HG03439 (cell line): ENCODE measurements around the gene TRUB1.
"Not testable (repeated sequence)": the region's sequence is repeated elsewhere in the genome, so short reads cannot be mapped to it uniquely, and the experiment has no call there.

Experiments
- ATAC-seq: cut with Tn5 transposase; IDR thresholded peaks from one replicate; pipeline ENCODE4 v1.9.1; 2021; ENCODE audit warnings: mild to moderate bottlenecking, moderate library complexity; ENCODE audit not compliant: unreplicated experiment

The TRUB1 gene

DNA sequence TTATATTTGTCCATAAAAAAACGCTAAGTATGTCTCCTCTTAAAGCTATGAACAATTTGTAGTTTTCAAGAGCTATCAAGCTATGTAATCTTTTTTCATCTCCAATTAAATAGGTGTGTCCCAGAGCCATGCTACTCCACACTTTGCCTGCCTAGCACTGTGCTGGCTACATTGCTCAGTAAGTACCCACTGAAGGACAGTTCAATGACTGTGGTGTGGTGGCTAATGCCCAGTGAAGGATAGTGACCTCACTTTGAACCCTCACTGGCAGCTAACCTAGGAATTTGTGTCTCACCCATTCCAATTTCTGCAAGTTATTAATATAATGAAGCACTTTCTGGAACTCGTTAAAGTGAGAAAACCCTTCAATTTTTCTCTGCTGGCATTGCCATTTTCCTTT, 14.4 kb upstream of the TRUB1 start:
- no peak for ATAC-seq

DNA sequence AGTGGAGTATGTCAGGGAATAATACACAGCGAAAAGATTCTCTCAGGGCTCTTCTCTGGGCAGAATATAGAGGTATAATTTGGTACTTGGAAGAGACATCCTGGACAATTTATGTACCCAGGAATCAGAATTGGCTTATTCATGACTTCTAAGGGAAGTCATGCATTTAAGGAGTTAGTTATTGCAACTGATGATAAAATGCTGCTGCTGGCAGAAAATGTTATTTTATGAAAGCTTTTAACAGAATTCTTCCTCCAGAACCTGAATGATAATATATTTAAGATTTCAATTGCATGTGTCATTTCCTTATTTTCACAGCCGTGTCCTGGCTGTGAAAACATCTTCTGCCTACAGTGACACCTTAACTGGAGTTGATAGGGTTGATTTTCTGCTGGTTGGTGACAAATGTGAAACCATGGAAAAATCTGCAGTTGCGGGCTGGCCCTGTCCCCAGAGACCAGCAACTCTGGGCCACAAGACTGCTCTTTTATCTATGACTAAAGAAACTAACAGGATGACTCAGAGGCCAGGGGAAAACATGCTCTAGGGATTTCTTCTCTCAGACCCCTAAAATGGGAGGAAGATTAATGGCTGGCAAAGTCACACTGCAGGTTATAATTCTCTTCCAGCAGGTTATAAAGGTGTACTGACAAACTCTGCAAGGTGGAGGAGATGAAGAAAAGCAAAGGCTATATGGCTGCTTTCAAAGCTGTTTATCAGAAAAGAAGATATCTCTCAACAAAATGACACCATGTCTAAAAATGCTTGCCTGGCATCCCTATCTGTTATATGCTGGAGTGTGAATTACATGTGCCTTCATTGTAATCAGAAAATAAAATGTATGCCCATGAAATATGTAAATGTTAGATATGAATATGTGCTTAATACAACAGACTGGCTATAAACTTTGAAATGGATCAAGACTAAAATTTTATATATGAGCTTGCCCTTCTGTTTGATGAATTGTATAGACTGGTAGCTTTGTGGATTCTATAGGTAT, 12.1 kb upstream of the TRUB1 start:
- ATAC-seq: peak; percentile 71

DNA sequence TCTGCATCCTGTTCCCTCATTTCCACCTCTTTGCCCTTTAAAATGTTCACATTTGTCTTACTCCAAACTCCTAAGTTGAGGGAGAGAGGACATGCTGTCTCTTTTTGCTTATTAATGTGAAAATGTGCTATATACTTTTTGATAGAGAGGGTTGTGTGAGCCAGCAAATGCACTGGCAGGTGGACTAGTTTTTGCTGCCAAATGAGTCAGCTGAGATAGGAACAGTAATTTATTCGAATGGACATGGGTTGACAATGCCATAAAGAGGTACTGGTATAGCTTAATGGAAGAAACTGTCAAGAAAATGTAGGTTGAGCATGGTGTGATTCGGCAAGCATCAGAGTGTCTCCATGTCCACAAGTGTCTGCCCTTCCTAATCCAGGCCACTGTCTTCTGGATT, 9.2 kb upstream of the TRUB1 start:
- no peak for ATAC-seq

DNA sequence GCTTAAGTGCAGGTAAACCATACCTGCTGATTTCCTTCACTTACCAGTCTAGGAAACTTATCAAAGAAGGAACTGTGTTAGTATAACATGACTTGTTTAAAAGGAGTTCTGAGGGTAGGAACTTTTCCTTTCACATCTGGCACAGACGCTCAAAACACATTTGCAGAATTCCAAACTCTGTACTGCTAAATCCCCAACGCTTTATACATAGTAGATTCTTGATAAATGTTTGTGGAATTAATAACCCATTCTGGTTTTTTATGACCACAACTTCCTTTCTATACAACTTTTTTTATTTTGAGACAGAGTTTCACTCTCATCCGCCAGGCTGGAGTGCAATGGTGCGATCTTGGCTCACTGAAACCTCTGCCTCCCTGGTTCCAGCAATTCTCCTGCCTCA, 7.7 kb upstream of the TRUB1 start:
- no peak for ATAC-seq

DNA sequence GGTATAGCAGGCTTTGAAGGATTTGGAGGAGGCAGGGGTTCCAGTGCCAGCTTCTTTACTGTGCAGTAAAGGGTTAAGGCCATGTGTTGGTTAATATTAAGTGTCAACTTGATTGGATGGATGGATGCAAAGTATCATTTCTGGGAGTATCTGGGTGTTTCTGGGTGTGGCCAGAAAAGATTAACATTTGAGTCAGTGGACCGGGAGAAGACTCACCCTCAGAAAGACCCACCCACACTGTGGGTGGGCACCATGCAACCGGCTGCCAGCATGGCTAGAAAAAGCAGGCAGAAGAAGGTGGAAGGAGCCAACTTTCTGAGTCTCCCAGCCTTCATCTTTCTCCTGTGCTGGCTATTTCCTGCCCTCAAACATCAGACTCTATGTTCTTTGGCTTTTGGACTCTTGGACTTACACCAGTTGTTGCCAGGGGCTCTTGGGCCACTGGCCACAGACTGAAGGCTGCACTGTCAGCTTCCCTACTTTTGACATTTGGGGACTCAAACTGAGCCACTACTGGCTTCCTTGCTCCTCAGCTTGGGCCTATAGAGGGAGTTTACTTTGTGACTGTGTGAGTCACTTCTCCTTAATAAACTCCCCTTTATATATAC, 6.8 kb upstream of the TRUB1 start:
- ATAC-seq: no peak

DNA sequence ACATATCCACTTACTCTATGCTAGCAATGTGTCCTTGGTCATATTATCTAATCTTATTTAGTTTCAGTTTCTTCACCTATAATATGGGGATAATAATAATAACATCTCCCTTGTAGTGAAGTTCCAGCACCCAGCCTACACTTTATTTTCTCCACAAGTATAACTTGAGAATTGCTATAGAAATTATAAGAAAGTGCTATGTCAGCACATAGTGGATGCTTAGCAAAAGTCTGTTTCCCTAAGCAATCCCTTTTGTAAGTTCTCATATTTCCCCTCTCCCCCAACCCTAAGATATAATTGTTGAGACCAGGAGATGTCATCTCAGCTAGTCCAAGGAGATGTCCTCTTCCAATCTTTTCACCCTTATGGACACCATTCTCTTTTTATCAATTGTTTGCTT, 5.8 kb upstream of the TRUB1 start:
- no peak for ATAC-seq

DNA sequence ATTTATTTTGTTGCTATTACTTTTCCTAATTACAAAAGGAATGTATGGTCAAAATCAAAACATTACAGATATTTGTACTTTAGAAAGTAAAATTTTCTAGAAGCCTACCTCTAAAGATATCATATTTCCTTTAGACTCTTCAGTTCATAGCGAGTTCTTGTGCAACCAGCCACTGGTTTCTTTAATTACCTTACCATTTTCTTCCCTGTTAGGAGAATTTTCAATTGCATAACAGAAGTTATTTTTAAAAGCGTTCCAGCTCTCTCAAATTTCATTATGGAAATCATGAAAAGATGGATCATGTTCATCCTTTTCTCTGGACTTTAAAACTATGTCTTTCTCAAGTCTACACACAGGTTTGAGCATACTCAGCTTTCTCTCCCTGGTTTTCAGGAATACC, 5.0 kb upstream of the TRUB1 start:
- no peak for ATAC-seq

DNA sequence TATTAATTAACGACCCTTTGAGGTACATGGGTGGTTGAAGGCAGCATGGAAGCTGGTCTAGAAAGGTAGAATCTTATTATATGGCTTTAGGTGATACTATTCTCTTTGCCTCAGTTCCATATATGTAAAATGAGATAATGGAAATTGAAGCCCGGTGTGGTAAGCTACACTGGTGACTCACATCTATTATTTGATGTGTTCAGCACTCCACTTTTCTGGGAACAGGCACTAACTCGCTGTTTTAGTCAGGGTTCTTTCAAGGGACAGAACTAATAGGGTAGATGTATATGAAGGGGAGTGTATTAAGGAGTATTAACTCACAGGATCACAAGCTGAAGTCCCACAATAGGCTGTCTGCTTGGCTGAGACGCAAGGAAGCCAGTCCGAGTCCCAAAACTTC, 4.4 kb upstream of the TRUB1 start:
- no peak for ATAC-seq

DNA sequence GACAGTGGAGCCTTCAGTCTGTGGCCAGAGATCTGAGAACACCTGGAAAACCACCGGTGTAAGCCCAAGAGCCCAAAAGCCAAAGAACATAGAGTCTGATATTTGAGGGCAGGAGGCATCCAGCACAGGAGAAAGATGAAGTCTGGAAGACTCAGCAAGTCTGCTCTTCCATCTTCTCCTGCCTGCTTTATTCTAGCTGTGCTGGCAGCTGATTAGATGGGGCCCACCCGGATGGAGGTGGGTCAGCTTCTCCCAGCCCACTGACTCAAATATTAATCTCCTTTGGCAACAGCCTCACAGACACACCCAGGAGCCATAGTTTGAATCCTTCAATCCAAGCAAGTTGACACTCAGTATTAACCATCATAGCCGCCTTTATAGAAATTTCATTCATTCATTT, 4.0 kb upstream of the TRUB1 start:
- ATAC-seq: not testable (repeated sequence)

DNA sequence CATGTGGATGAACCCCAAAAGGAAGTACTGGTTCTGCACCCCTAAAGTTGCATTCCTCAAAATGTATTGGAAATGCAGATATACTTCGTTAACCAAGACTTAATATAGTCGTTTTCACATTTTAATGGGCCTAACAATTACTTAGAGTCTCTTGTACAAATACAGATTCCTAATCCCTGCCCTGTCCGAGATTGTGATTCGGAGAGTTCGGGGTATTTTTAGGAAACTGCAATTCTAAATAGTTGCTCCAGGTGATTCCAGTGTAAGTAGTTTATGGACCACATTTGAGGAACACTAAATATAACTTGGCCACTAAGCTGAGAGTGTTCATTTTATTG, 830 bp downstream of the TRUB1 start:
- no peak for ATAC-seq

DNA sequence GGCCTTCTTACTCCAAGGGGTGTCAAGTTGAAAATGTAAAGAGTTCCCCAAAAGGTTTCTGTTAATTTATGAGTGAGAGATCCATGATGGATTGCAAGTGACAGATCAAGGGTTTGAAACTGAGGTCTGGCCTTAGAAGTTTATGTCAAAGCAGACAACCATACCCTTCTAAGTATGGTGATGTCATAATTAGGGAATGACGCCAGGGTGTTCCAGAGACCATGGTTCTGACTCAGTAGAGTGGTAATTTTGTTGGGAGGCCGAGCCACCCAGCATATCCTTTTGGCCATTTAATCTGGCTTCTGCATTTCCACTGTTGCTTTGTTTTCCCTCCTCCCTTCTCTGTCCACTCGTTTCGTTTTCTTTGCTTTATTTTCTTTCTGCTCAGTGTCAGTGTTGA, 2.7 kb downstream of the TRUB1 start:
- ATAC-seq: no peak

DNA sequence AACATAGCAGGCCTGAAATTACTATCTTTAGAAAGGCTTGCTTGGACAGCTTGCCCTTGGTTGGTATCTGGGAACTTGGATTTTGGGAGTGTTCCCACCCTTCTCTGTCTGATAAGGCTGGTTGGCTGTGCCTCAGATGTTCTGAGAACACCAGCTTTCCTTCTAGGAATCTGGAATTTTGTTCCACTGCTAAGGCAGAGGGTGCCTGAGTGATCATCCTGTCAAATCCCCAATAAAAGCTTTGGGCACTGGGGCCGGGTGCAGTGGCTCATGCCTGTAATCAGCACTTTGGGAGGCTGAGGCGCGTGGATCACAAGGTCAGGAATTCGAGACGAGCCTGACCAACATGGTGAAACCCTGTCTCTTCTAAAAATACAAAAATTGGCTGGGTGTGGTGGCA, 5.0 kb downstream of the TRUB1 start:
- ATAC-seq: no peak

DNA sequence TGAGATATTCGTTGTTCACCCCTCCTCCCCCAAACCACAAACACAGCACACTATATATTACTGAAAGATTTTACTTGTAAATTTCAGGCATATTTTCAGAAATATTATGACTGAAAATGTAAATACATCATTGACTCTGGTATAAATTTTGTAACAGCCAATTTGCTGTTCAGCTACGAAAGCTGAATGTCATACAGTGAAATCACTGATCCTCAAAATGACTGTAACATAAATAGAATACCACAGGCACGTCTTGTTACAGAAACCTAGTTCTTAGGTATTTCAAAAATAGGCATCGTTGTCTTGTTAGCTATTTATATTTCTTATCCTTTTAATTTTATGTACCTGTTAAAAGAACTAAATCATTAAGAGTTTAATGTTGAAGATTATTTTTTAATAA, 15.1 kb downstream of the TRUB1 start:
- ATAC-seq: peak; percentile 73

DNA sequence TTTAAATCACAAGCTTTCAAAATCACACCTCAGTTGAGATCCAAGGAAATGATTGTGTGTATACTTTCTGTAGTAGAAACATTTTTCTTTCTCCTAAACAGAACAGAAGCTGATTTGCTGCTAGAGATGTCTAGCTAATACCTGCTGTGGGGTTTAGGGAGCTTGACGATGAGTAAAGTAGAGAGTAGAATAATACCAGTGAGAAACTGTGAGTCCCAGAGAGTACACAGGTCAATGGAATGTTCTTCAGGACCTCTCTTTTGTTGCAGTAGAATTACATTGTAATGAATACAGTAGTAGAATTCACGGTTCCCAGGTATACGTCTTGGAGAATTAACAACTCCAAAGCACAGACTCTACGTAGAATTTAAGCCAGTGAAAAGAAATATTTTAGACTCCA, 18.0 kb downstream of the TRUB1 start:
- no peak for ATAC-seq

DNA sequence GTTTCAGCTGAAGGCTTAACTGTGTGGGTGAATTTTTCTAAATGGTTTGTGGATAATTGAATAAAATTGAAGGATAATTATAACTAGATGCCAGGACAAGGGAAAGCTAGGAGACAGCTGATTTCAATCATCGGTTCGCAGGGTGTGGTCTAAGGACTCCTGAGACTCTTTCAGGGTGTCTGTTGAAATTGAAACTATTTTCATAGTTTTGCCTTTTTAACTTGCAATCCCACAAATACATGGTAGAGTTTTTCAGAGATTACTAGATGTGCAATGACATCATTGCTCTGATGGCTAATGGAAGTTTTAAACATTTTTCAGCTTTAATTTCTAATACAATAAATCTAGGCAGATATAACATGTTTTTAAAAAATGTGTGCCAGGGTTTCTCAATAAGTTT, 18.5 kb downstream of the TRUB1 start:
- ATAC-seq: no peak

DNA sequence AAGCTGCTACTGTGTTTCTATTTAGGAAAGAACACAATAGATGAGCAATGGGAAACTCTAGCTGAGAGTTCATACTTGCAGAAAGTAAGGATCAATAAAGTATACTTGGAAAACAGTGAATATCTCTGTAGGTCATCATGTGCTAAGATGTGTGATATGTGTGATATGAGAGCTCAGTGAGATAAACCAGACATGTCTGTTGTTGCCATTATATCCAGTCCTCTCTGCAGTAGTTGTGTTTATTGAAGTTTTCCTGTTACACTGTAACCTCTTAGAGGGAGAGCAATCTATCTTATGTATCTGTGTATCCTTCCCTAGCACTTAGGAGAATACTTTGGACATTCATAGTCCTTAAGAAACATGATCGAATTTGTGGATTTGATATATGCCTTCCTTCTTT, 19.1 kb downstream of the TRUB1 start:
- no peak for ATAC-seq

DNA sequence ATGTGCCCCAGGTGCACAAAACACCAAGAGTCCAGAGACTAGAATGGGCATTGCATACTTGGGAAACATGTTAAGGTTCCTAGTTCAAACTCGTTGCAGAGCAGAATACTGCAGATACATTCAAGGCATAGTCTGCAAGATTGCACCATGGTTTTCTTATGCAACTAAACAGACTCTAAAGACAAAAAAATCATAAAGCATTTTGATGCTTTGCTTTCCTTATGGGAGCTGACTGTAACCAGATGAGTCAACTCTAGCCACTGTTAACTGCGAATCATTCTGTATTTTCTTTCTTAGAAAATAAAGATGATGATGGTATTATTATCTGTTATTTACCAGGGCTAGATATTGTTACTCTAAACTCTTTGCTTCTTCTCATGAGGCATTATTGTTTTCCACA, 19.7 kb downstream of the TRUB1 start:
- no peak for ATAC-seq

DNA sequence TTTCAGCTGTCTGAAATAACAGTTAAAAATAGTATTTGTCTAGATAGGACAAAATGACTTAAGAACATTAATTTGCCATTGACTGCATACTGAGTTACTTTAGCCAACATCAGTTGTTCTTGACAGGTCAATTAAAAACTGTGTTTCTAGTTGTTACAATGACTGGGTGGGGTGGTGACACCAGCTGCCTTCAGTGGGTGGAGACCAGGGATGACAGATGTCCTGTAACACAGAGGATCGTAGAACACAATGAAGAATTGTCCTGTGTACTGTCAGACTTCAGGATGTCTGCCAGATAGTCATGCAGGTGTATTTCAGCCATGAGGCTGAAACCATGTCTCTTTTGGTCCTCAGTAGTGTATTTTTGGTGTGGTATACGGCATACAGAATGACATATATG, 24.4 kb downstream of the TRUB1 start:
- ATAC-seq: no peak

DNA sequence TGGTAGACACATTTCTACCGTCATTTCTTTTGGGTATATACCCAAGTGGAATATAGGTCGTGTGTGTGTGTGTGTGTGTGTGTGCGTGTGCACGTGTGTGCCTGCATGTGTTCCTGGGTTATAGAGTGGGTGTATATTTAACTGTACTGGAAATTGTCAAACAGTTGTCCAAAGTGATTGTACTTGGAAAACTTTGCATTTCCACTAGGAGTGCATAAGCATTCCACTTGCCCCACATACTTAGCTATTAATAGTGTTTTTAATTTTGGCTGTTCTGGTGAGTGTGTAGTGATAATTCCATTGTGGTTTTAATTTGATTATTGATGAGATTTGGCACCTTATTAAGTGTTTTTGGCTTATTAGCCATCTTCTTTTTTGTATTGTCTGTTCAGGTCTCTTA, 25.9 kb downstream of the TRUB1 start:
- ATAC-seq: no peak

DNA sequence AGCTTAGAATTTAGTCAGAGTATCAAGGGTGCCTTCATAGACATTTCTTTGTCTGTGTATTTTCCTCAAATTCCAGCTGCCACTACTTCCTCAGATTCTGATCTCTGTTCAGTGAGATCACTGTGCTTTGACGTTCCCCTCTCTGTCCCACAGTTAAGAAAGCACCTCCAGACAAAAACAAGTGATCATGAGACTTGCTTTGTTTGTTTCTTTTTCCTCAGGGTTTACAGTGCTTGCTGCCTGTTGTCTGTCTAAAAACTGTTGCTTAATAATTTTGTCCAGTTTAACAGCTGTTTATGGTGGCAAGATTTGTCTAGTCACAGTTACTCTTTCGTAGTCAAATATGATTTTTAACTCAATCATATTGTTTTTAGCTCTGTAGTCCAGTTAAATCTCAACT, 29.1 kb downstream of the TRUB1 start:
- ATAC-seq: no peak

DNA sequence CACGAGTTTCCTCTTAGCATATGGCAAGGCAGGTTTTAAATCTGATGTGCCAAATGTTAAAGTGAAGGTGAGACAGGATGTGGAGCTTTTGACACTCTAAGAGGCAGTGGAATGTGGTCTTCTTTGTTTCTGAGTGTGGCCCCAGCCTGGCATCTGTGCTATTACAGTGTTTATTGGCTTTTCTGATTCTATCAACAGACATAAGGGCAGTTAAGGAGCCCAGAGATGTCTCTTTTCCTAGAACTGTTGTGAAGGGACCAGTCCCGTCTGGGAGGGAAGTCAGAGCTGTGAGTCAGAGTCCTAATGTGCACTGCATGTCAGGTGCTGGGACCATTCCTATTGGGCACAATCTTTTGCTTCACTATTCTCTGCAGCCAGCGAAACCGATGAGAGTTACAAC, 32.5 kb downstream of the TRUB1 start:
- no peak for ATAC-seq

DNA sequence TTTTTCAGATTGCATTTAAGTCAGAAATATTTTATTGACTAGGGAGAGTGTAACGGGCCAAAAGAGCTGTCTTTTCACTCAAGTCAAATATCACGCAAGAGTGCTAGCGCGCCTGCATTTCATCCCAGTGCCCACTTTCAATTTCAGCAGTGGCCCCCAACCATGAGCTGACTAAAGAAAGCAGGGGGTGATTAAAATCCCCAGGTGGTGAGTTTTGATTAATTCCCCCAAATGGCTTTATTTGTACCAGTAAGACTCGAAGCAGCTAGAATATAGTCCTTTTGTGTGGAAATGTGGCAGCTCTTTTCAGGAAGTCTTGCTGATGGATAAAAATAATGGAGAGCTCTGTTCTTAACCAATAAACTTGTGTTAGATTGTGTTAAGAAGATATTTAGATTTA, 35.3 kb downstream of the TRUB1 start:
- ATAC-seq: no peak

DNA sequence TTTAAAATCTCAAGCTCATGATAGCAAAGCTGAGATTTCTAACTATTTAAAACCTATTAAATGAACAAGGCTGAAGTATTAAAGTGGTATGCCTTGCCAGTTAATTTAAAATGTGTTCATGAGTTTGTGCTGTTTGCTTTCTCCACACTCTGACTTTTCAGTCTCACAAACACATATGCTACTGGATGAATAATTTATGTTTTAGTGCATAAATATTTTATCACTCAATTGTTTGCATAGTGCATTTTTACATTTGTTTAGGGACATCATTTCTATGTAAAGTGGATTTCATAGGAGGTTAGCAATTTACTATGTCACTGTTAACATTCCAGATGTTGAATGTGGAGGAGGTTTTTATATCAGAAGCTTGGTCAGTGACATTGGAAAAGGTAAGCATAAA, 36.0 kb downstream of the TRUB1 start:
- no peak for ATAC-seq
